ENCODE data around the gene STXBP5. TPM values are rescaled to one million over a fixed set of nuclear protein-coding genes. Genes with fewer than 3 reads are reported as not detected.

The STXBP5 gene
- total and polyA plus RNA-seq, 9 of the 15 experiments (the other 6 are each of a cell fraction or from before 2014, with no cell fraction given): 23.3 to 172 (median 71.5) TPM

DNA sequence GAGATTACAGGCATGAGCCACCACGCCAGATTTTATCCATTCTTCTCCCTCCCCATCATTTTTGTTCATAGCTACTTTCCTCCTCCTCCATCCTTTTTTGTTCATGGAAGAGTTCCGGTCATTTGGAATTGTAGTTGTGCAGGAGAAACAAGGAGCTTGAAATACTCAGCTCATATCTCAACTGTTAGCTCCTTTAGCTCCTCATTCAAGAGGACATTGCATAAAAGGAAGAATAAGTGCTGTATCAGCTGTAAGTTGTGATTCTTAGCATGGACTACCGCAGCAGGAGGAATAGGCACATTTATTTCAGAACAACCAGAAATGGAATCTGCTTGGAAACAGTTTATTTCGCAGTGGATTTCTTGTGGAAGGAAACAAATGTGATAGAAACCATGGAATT lies 7.6 kb downstream of the STXBP5 start (continued):
- TF ChIP-seq, protein P1, sequence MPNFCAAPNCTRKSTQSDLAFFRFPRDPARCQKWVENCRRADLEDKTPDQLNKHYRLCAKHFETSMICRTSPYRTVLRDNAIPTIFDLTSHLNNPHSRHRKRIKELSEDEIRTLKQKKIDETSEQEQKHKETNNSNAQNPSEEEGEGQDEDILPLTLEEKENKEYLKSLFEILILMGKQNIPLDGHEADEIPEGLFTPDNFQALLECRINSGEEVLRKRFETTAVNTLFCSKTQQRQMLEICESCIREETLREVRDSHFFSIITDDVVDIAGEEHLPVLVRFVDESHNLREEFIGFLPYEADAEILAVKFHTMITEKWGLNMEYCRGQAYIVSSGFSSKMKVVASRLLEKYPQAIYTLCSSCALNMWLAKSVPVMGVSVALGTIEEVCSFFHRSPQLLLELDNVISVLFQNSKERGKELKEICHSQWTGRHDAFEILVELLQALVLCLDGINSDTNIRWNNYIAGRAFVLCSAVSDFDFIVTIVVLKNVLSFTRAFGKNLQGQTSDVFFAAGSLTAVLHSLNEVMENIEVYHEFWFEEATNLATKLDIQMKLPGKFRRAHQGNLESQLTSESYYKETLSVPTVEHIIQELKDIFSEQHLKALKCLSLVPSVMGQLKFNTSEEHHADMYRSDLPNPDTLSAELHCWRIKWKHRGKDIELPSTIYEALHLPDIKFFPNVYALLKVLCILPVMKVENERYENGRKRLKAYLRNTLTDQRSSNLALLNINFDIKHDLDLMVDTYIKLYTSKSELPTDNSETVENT (CRISPR knock-in tag; IDR thresholded peaks at IDR 0.05): no peak
- TF ChIP-seq HDAC2 (IDR thresholded peaks at IDR 0.05) (0 out of 2 replicates have a peak, but pooled peaks have one; percentile 60), MYBL2 (IDR thresholded peaks at IDR 0.05; ENCODE audit: low read depth) (no peak), MYBL2 (CRISPR knock-in tag; IDR thresholded peaks at IDR 0.05; ENCODE audit: borderline replicate concordance) (no peak), KLF16 (IDR thresholded peaks at IDR 0.05) (no peak), SLC30A9 (CRISPR knock-in tag; IDR thresholded peaks at IDR 0.05) (no peak), POLR2AphosphoS5 (IDR thresholded peaks at IDR 0.05; ENCODE audit: control insufficient read depth, insufficient read depth, low read depth, low read length) (peak; percentile 61; the same call in 1 of the 2 replicates), SRF (CRISPR knock-in tag; IDR thresholded peaks at IDR 0.05) (no peak), ZNF253 (CRISPR knock-in tag; conservative IDR thresholded peaks at IDR 0.05) (no peak), ZFP30 (CRISPR knock-in tag; IDR thresholded peaks at IDR 0.05; ENCODE audit: borderline replicate concordance) (no peak), CBX3 (IDR thresholded peaks at IDR 0.05; ENCODE audit: borderline replicate concordance in 1 of 2, low read length in 2 of 2) (no peak), RNF2 (IDR thresholded peaks at IDR 0.05) (no peak), SMAD3 (CRISPR knock-in tag; conservative IDR thresholded peaks at IDR 0.05) (no peak), POLR2G (IDR thresholded peaks at IDR 0.05; ENCODE audit: low read depth, low read length) (0 out of 2 replicates have a peak, but pooled peaks have one; percentile 34), ZNF584 (CRISPR knock-in tag; IDR thresholded peaks at IDR 0.05; ENCODE audit: low read depth) (no peak), ZNF143 (CRISPR knock-in tag; IDR thresholded peaks at IDR 0.05) (no peak), XRCC5 (IDR thresholded peaks at IDR 0.05; ENCODE audit: low read depth, low read length) (no peak)
- TF ChIP-seq, protein P2, sequence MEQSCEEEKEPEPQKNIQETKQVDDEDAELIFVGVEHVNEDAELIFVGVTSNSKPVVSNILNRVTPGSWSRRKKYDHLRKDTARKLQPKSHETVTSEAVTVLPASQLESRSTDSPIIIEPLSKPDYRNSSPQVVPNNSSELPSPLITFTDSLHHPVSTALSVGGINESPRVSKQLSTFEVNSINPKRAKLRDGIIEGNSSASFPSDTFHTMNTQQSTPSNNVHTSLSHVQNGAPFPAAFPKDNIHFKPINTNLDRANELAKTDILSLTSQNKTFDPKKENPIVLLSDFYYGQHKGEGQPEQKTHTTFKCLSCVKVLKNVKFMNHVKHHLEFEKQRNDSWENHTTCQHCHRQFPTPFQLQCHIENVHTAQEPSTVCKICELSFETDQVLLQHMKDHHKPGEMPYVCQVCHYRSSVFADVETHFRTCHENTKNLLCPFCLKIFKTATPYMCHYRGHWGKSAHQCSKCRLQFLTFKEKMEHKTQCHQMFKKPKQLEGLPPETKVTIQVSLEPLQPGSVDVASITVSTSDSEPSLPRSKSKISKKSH (CRISPR knock-in tag; IDR thresholded peaks at IDR 0.05): no peak
- TF ChIP-seq, protein P3, sequence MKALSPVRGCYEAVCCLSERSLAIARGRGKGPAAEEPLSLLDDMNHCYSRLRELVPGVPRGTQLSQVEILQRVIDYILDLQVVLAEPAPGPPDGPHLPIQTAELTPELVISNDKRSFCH (CRISPR knock-in tag; IDR thresholded peaks at IDR 0.05): no peak
- TF ChIP-seq, protein P3 (tag; IDR thresholded peaks at IDR 0.05): no peak
- TF ChIP-seq, protein P4, sequence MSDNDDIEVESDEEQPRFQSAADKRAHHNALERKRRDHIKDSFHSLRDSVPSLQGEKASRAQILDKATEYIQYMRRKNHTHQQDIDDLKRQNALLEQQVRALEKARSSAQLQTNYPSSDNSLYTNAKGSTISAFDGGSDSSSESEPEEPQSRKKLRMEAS (CRISPR knock-in tag; IDR thresholded peaks at IDR 0.05): no peak
- TF ChIP-seq, protein P5, sequence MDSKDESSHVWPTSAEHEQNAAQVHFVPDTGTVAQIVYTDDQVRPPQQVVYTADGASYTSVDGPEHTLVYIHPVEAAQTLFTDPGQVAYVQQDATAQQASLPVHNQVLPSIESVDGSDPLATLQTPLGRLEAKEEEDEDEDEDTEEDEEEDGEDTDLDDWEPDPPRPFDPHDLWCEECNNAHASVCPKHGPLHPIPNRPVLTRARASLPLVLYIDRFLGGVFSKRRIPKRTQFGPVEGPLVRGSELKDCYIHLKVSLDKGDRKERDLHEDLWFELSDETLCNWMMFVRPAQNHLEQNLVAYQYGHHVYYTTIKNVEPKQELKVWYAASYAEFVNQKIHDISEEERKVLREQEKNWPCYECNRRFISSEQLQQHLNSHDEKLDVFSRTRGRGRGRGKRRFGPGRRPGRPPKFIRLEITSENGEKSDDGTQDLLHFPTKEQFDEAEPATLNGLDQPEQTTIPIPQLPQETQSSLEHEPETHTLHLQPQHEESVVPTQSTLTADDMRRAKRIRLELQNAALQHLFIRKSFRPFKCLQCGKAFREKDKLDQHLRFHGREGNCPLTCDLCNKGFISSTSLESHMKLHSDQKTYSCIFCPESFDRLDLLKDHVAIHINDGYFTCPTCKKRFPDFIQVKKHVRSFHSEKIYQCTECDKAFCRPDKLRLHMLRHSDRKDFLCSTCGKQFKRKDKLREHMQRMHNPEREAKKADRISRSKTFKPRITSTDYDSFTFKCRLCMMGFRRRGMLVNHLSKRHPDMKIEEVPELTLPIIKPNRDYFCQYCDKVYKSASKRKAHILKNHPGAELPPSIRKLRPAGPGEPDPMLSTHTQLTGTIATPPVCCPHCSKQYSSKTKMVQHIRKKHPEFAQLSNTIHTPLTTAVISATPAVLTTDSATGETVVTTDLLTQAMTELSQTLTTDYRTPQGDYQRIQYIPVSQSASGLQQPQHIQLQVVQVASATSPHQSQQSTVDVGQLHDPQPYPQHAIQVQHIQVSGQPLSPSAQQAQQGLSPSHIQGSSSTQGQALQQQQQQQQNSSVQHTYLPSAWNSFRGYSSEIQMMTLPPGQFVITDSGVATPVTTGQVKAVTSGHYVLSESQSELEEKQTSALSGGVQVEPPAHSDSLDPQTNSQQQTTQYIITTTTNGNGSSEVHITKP (IDR thresholded peaks at IDR 0.05; ENCODE audit: partially characterized antibody): no peak

All from K562 (cell line).